ENCODE data around the gene CCDC85C.

- TF ChIP-seq CTCF (IDR thresholded peaks at IDR 0.05): no peak
- TF ChIP-seq ZFX (IDR thresholded peaks at IDR 0.05; ENCODE audit: borderline replicate concordance): no peak
Measured at GRCh38 chr14:99524091-99524661, 79.8 kb downstream of the CCDC85C start.
